SJCRH30 (cell line): ENCODE data around the gene CREB1. TPM values are rescaled to one million over a fixed set of nuclear protein-coding genes. Genes with fewer than 3 reads are reported as not detected.

ENCODE experiments used
- DNase-seq, 2 experiments: peaks; one replicate each; pipeline ENCODE4 v3.0.0-alpha.2; 2015 to 2020
- H3K27ac ChIP-seq: fragments of 250-450 bp; sonication (Bioruptor Pico); 2 replicates; pipeline ENCODE4 v1.5.1; 2020; ENCODE audit warnings: mild to moderate bottlenecking, moderate library complexity
- H3K27me3 ChIP-seq: fragments of 250-450 bp; sonication (Bioruptor Pico); 2 replicates; pipeline ENCODE4 v1.5.1; 2020; ENCODE audit warnings: mild to moderate bottlenecking, moderate library complexity
- H3K36me3 ChIP-seq: fragments of 250-450 bp; sonication (Bioruptor Pico); 2 replicates; pipeline ENCODE4 v1.5.1; 2020; ENCODE audit warnings: mild to moderate bottlenecking, moderate library complexity
- H3K4me1 ChIP-seq: fragments of 250-450 bp; sonication (Bioruptor Pico); 2 replicates; pipeline ENCODE4 v1.5.1; 2020; ENCODE audit warnings: mild to moderate bottlenecking, moderate library complexity
- H3K4me3 ChIP-seq: fragments of 250-450 bp; sonication (Bioruptor Pico); 2 replicates; pipeline ENCODE4 v1.5.1; 2020; ENCODE audit warnings: mild to moderate bottlenecking, moderate library complexity
- H3K9me3 ChIP-seq: fragments of 250-450 bp; sonication (Bioruptor Pico); replicated peaks from 2 replicates; pipeline ENCODE4 v1.5.1; 2020; ENCODE audit warnings: mild to moderate bottlenecking, moderate library complexity
- total RNA-seq: library from RNA; depleted of rRNA; stranded (reverse); fragments of >200 nt; shearing (Covaris generic); gene quantifications from 2 replicates; pipeline ENCODE4 v1.2.3, GENCODE V29; 2014

The CREB1 gene
- total RNA-seq, 1 experiment from 2014 or later: 37.9 TPM

- peaks cover 19% of the 10 kb centered on the region for H3K36me3 ChIP-seq
- no peak overlapping the region for H3K4me3 ChIP-seq
- H3K27ac ChIP-seq: no peak overlapping the region
- no peaks in the 10 kb centered on the region for H3K4me1 ChIP-seq
- no peaks in the 10 kb centered on the region for H3K9me3 ChIP-seq
- DNase-seq: no peak
- no peaks in the 10 kb centered on the region for H3K27me3 ChIP-seq
Measured at GRCh38 chr2:207601774-207602173, 72.0 kb downstream of the CREB1 start.

- H3K27ac ChIP-seq: no peak overlapping the region
- H3K9me3 ChIP-seq: no peaks in the 10 kb centered on the region
- no peaks in the 10 kb centered on the region for H3K27me3 ChIP-seq
- no peaks in the 10 kb centered on the region for H3K4me1 ChIP-seq
- no peak overlapping the region for H3K4me3 ChIP-seq
- no peak for DNase-seq
- H3K36me3 ChIP-seq: peaks cover 12% of the 10 kb centered on the region
Measured at GRCh38 chr2:207603486-207603885, 73.7 kb downstream of the CREB1 start.

- Histone ChIP-seq H3K9me3 (no peaks in the 10 kb centered on the region), H3K36me3 (peaks cover 4% of the 10 kb centered on the region; the same call in 1 of the 2 replicates), H3K27me3 (no peaks in the 10 kb centered on the region), H3K4me1 (no peaks in the 10 kb centered on the region), H3K4me3 (no peak overlapping the region), H3K27ac (no peak overlapping the region)
- no peak for DNase-seq
Measured at GRCh38 chr2:207606399-207606798, 76.6 kb downstream of the CREB1 start.

- no peak for DNase-seq
- no peaks in the 10 kb centered on the region for H3K9me3 ChIP-seq
Measured at GRCh38 chr2:207606829-207607228, 77.1 kb downstream of the CREB1 start.

GRCh38 chr2:207612714-207613113 lies 83.0 kb downstream of the CREB1 start:
- Histone ChIP-seq H3K4me1 (no peaks in the 10 kb centered on the region), H3K27me3 (no peaks in the 10 kb centered on the region), H3K36me3 (peaks cover 4% of the 10 kb centered on the region; the same call in 1 of the 2 replicates), H3K4me3 (no peak overlapping the region), H3K27ac (no peak overlapping the region), H3K9me3 (no peaks in the 10 kb centered on the region)
- no peak for DNase-seq

More at GRCh38 chr2:207606829-207607228, 77.1 kb downstream of the CREB1 start:
- Histone ChIP-seq H3K4me1 (no peaks in the 10 kb centered on the region), H3K27me3 (no peaks in the 10 kb centered on the region), H3K27ac (no peak overlapping the region), H3K36me3 (peaks cover 2% of the 10 kb centered on the region; the same call in 1 of the 2 replicates), H3K4me3 (no peak overlapping the region)

- Histone ChIP-seq H3K9me3 (no peaks in the 10 kb centered on the region), H3K36me3 (peaks cover 4% of the 10 kb centered on the region; the same call in 1 of the 2 replicates)
Measured at GRCh38 chr2:207614824-207615223, 85.1 kb downstream of the CREB1 start.

GRCh38 chr2:207616185-207616584 lies 86.4 kb downstream of the CREB1 start:
- no peak for DNase-seq
- Histone ChIP-seq H3K4me1 (no peaks in the 10 kb centered on the region), H3K27me3 (no peaks in the 10 kb centered on the region), H3K27ac (no peak overlapping the region), H3K4me3 (no peak overlapping the region), H3K36me3 (peaks cover 4% of the 10 kb centered on the region; the same call in 1 of the 2 replicates), H3K9me3 (no peaks in the 10 kb centered on the region)

More at GRCh38 chr2:207614824-207615223, 85.1 kb downstream of the CREB1 start:
- H3K27ac ChIP-seq: no peak overlapping the region
- no peaks in the 10 kb centered on the region for H3K27me3 ChIP-seq
- H3K4me1 ChIP-seq: no peaks in the 10 kb centered on the region
- no peak for DNase-seq
- H3K4me3 ChIP-seq: no peak overlapping the region

- no peak overlapping the region for H3K27ac ChIP-seq
- no peak for DNase-seq
- H3K4me3 ChIP-seq: no peak overlapping the region
Measured at GRCh38 chr2:207617011-207617671, 87.4 kb downstream of the CREB1 start.

GRCh38 chr2:207619764-207620203 lies 90.0 kb downstream of the CREB1 start:
- peaks cover 3% of the 10 kb centered on the region; the same call in 1 of the 2 replicates for H3K36me3 ChIP-seq
- no peaks in the 10 kb centered on the region for H3K27me3 ChIP-seq
- H3K27ac ChIP-seq: no peak overlapping the region
- no peaks in the 10 kb centered on the region for H3K4me1 ChIP-seq
- DNase-seq: no peak
- no peak overlapping the region for H3K4me3 ChIP-seq
- no peaks in the 10 kb centered on the region for H3K9me3 ChIP-seq

More at GRCh38 chr2:207617011-207617671, 87.4 kb downstream of the CREB1 start:
- Histone ChIP-seq H3K27me3 (no peaks in the 10 kb centered on the region), H3K36me3 (peaks cover 4% of the 10 kb centered on the region; the same call in 1 of the 2 replicates), H3K4me1 (no peaks in the 10 kb centered on the region), H3K9me3 (no peaks in the 10 kb centered on the region)

GRCh38 chr2:207621501-207622039 lies 91.8 kb downstream of the CREB1 start:
- Histone ChIP-seq H3K27ac (no peak overlapping the region), H3K9me3 (no peaks in the 10 kb centered on the region), H3K27me3 (no peaks in the 10 kb centered on the region), H3K36me3 (no peaks in the 10 kb centered on the region), H3K4me1 (no peaks in the 10 kb centered on the region), H3K4me3 (no peak overlapping the region)
- DNase-seq: no peak

- DNase-seq: peak; percentile 68 to 76
- no peaks in the 10 kb centered on the region for H3K27me3 ChIP-seq
- no peaks in the 10 kb centered on the region for H3K9me3 ChIP-seq
- peak overlapping the region; percentile 90 for H3K4me3 ChIP-seq
- no peaks in the 10 kb centered on the region for H3K4me1 ChIP-seq
- H3K36me3 ChIP-seq: no peaks in the 10 kb centered on the region
- H3K27ac ChIP-seq: peak overlapping the region; percentile 84
Measured at GRCh38 chr2:207624185-207625013, 94.6 kb downstream of the CREB1 start.

GRCh38 chr2:207625014-207625907 lies 95.5 kb downstream of the CREB1 start, which contains the start of gene METTL21A:
METTL21A (minus strand) TSS chr2:207625394; CDS start chr2:207624375, 1,019 bp downstream.
- Histone ChIP-seq H3K36me3 (no peaks in the 10 kb centered on the region), H3K27ac (peak within 1 kb of the TSS; percentile 84), H3K9me3 (no peaks in the 10 kb centered on the region), H3K4me3 (peak within 1 kb of the TSS; percentile 90), H3K27me3 (no peaks in the 10 kb centered on the region), H3K4me1 (no peaks in the 10 kb centered on the region)
- DNase-seq: peak; percentile 78 to 84

- no peaks in the 10 kb centered on the region for H3K4me1 ChIP-seq
- H3K4me3 ChIP-seq: no peak overlapping the region
- no peak for DNase-seq
- H3K36me3 ChIP-seq: no peaks in the 10 kb centered on the region
- H3K27me3 ChIP-seq: no peaks in the 10 kb centered on the region
- no peaks in the 10 kb centered on the region for H3K9me3 ChIP-seq
- H3K27ac ChIP-seq: no peak overlapping the region
Measured at GRCh38 chr2:207629553-207629952, 99.8 kb downstream of the CREB1 start.

GRCh38 chr2:207630491-207630890 lies 100.7 kb downstream of the CREB1 start:
- Histone ChIP-seq H3K27ac (no peak overlapping the region), H3K36me3 (no peaks in the 10 kb centered on the region), H3K4me1 (no peaks in the 10 kb centered on the region), H3K9me3 (no peaks in the 10 kb centered on the region), H3K4me3 (no peak overlapping the region), H3K27me3 (no peaks in the 10 kb centered on the region)
- DNase-seq: peak in 1 of 2 experiments; percentile 13
